ENCODE data around the gene GLYATL1. TPM values are rescaled to one million over a fixed set of nuclear protein-coding genes. Genes with fewer than 3 reads are reported as not detected.

Gene GLYATL1
- total and polyA plus RNA-seq, 4 donors: 64.9 to 622 (median 247) TPM

DNA sequence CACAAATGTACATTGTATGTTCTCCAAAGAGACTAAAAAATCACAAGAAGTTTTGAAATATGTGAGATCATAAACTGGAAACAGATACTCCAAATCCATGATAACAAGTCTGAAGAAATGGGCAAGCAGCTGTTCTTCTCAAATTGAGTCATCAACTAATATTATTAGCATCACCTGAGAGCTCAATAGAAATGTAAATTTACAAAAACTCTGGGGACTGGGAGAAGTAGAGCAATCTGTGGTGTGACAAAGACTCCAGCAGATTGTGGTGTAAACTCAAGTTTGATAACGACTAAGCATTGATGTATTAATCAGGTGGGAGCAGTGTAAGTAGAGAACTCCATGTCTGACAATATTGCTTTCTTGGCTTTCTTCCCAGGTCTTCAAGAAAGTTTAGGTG lies 53.2 kb downstream of the GLYATL1 start (continued):
- TF ChIP-seq, protein P1, sequence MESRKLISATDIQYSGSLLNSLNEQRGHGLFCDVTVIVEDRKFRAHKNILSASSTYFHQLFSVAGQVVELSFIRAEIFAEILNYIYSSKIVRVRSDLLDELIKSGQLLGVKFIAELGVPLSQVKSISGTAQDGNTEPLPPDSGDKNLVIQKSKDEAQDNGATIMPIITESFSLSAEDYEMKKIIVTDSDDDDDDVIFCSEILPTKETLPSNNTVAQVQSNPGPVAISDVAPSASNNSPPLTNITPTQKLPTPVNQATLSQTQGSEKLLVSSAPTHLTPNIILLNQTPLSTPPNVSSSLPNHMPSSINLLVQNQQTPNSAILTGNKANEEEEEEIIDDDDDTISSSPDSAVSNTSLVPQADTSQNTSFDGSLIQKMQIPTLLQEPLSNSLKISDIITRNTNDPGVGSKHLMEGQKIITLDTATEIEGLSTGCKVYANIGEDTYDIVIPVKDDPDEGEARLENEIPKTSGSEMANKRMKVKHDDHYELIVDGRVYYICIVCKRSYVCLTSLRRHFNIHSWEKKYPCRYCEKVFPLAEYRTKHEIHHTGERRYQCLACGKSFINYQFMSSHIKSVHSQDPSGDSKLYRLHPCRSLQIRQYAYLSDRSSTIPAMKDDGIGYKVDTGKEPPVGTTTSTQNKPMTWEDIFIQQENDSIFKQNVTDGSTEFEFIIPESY (IDR thresholded peaks at IDR 0.05): no peak
- TF ChIP-seq EGR1 (IDR thresholded peaks at IDR 0.05; ENCODE audit: low read depth in 2 of 2): no peak
- no peak for TF ChIP-seq GABPA (IDR thresholded peaks at IDR 0.05 in 1 of 2, conservative IDR thresholded peaks at IDR 0.05 in 1 of 2)
- TF ChIP-seq, protein P2, sequence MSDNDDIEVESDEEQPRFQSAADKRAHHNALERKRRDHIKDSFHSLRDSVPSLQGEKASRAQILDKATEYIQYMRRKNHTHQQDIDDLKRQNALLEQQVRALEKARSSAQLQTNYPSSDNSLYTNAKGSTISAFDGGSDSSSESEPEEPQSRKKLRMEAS (IDR thresholded peaks at IDR 0.05): no peak
- no peak for TF ChIP-seq FOXA2 (IDR thresholded peaks at IDR 0.05)
- no peak for TF ChIP-seq FOXA1 (IDR thresholded peaks at IDR 0.05)
- no peak for TF ChIP-seq RXRA (IDR thresholded peaks at IDR 0.05)
- no peak for TF ChIP-seq YY1 (IDR thresholded peaks at IDR 0.05)
- TF ChIP-seq NR2F2 (IDR thresholded peaks at IDR 0.05): no peak
- TF ChIP-seq TAF1 (conservative IDR thresholded peaks at IDR 0.05): no peak
- TF ChIP-seq RAD21 (IDR thresholded peaks at IDR 0.05): no peak

DNA sequence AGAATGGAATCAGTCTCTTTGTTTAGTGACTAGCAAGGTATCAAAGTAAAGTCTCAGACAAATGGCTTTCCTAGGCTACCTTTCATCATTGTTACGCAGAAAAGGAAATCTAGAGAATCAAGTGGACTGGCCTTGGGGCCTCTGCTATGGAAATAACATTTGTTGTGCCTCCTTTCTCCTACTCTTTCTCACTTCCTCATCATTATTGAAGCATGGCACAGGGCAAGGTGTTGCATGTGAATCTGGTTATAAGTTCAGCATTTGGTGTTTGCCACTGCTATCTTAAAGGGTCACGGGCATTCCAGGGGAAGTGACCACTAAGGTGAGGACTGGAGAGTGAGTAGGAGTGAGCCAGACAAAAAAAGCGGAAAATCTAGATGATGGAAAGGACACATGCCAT lies 54.9 kb downstream of the GLYATL1 start:
- no peak for DNase-seq (ENCODE audit: low spot score)
- no peaks in the 10 kb centered on the region for H3K36me3 ChIP-seq (ENCODE audit: control insufficient read depth in 4 of 4, insufficient read depth in 3 of 4, low read depth in 1 of 4, low read length in 3 of 4)
- 97% methylated on average over 3 of the region's 3 CpGs for WGBS
- H3K27ac ChIP-seq (ENCODE audit: low read depth in 1 of 2, low read length in 2 of 2): no peak overlapping the region
- no peaks in the 10 kb centered on the region for H3K9me3 ChIP-seq (ENCODE audit: control insufficient read depth in 4 of 4, low read length in 3 of 4)
- no peak overlapping the region for H3K9ac ChIP-seq (ENCODE audit: low read depth in 1 of 2, low read length in 2 of 2)
- no peaks in the 10 kb centered on the region for H3K27me3 ChIP-seq (ENCODE audit: control insufficient read depth in 4 of 4, insufficient read depth in 4 of 4, low read length in 3 of 4)
- H3K4me3 ChIP-seq (ENCODE audit: low read depth in 1 of 3, low read length in 3 of 3): no peak overlapping the region
- peaks cover 0 to 13% (median 7%) of the 10 kb centered on the region in 4 donors for H3K4me1 ChIP-seq (ENCODE audit: control insufficient read depth in 4 of 4, insufficient read depth in 4 of 4, low read length in 3 of 4)
- TF ChIP-seq HNF4G (IDR thresholded peaks at IDR 0.05) (no peak), YY1 (IDR thresholded peaks at IDR 0.05) (no peak), JUND (IDR thresholded peaks at IDR 0.05) (no peak), TAF1 (conservative IDR thresholded peaks at IDR 0.05) (no peak), FOXA1 (IDR thresholded peaks at IDR 0.05) (no peak), RAD21 (IDR thresholded peaks at IDR 0.05) (no peak), HNF4A (conservative IDR thresholded peaks at IDR 0.05) (no peak)
- TF ChIP-seq, protein P3, sequence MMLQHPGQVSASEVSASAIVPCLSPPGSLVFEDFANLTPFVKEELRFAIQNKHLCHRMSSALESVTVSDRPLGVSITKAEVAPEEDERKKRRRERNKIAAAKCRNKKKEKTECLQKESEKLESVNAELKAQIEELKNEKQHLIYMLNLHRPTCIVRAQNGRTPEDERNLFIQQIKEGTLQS (IDR thresholded peaks at IDR 0.05): no peak
- TF ChIP-seq, protein P4, sequence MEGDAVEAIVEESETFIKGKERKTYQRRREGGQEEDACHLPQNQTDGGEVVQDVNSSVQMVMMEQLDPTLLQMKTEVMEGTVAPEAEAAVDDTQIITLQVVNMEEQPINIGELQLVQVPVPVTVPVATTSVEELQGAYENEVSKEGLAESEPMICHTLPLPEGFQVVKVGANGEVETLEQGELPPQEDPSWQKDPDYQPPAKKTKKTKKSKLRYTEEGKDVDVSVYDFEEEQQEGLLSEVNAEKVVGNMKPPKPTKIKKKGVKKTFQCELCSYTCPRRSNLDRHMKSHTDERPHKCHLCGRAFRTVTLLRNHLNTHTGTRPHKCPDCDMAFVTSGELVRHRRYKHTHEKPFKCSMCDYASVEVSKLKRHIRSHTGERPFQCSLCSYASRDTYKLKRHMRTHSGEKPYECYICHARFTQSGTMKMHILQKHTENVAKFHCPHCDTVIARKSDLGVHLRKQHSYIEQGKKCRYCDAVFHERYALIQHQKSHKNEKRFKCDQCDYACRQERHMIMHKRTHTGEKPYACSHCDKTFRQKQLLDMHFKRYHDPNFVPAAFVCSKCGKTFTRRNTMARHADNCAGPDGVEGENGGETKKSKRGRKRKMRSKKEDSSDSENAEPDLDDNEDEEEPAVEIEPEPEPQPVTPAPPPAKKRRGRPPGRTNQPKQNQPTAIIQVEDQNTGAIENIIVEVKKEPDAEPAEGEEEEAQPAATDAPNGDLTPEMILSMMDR (IDR thresholded peaks at IDR 0.05; ENCODE audit: low read depth, low read length, missing input control): no peak
- TF ChIP-seq, protein P5, sequence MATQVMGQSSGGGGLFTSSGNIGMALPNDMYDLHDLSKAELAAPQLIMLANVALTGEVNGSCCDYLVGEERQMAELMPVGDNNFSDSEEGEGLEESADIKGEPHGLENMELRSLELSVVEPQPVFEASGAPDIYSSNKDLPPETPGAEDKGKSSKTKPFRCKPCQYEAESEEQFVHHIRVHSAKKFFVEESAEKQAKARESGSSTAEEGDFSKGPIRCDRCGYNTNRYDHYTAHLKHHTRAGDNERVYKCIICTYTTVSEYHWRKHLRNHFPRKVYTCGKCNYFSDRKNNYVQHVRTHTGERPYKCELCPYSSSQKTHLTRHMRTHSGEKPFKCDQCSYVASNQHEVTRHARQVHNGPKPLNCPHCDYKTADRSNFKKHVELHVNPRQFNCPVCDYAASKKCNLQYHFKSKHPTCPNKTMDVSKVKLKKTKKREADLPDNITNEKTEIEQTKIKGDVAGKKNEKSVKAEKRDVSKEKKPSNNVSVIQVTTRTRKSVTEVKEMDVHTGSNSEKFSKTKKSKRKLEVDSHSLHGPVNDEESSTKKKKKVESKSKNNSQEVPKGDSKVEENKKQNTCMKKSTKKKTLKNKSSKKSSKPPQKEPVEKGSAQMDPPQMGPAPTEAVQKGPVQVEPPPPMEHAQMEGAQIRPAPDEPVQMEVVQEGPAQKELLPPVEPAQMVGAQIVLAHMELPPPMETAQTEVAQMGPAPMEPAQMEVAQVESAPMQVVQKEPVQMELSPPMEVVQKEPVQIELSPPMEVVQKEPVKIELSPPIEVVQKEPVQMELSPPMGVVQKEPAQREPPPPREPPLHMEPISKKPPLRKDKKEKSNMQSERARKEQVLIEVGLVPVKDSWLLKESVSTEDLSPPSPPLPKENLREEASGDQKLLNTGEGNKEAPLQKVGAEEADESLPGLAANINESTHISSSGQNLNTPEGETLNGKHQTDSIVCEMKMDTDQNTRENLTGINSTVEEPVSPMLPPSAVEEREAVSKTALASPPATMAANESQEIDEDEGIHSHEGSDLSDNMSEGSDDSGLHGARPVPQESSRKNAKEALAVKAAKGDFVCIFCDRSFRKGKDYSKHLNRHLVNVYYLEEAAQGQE (IDR thresholded peaks at IDR 0.05): no peak
- TF ChIP-seq, protein P2 (IDR thresholded peaks at IDR 0.05): no peak
- TF ChIP-seq, protein P1 (IDR thresholded peaks at IDR 0.05): no peak

Data from liver (tissue), 9 donors.